DMS79 (cell line): ENCODE measurements around the gene AXDND1.
"Not testable (repeated sequence)": the region's sequence is repeated elsewhere in the genome, so short reads cannot be mapped to it uniquely, and the experiment has no call there.

Source experiments
- DNase-seq: peaks from one replicate; lab custom pipeline; 2025; lab: John Stamatoyannopoulos, UW

AXDND1 gene

DNA sequence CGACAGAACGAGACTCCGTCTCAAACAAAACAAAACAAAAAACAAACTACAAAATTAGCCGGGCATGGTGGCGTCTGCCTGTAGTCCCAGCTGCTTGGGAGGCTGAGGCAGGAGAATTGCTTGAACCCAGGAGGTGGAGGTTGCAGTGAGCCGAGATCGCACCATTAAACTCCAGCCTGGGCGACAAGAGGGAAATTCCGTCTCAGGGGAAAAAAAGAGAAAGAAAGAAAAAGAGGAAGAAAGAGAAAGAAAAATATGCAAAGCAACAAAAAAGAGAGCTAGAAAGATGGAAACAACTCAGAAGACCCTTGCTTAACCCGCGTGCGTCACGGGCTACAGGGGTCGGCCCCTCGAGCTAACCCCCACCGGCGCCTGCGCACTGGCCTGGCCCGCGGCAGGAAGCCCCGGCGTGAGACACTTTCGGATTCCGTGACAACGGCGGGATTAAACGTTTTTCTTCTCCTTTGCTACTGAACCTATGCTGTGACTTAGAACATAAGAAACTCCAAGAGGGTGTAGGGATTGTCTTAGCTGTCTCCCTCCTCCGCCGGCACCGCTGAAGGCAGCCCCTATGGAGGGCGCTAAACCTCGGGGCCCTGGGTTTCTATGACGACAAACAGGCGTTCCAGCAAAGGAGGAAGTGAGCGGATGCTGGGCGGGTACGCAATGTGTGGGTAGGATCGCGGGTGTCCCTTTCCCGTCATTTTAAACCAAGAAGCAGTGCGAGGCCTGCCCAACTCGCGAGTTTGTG is at the start of gene AXDND1:
TSS of gene AXDND1 (plus strand) at position 630 of the 751 bp plus-strand sequence. CDS start 539 bp downstream, outside the sequence.
- peak; percentile 57 for DNase-seq

GRCh38 chr1:179318491-179318890 is 47.3 kb upstream of the AXDND1 start:
- DNase-seq: no peak

GRCh38 chr1:179321533-179322216 is 44.1 kb upstream of the AXDND1 start:
- no peak for DNase-seq

- no peak for DNase-seq
Observed at GRCh38 chr1:179322557-179322956, 43.2 kb upstream of the AXDND1 start.

- DNase-seq: no peak
Observed at GRCh38 chr1:179323436-179323835, 42.3 kb upstream of the AXDND1 start.

DNA sequence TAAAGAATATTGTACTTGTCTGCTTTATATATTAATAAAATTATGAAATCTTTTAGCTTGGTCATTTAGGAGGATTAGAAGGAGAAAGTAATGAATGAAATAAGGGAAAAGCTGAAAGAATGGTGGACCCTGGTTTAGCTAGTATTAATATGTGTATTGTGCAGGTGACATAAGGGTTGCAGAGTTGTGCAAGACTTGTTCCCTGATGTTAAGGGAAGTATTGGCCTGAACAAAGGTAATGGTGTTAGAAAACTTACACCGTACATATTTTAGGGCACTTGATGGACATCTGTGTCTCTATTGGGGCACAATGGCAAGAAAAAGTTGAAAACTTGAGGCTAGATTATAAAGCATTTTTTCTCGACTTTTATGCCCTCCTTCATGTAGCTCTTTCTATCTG is 39.9 kb upstream of the AXDND1 start:
- DNase-seq: no peak

DNA sequence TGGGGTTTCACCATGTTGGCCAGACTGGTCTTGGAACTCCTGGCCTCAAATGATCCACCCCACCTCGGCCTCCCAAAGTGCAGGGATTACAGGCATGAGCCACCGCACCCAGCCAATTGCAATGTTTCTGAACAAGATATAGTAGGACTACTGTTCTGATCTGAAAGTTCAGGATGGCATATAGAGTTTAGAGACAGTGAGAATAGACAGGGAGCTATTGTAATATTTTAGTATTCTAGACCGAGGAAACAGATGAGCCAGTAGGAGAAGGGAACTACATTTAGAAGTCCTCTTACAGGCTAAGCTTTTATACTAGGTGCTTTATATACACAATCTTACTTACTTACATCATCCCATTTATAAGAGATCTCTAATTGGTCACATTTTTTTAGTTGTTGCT is 39.0 kb upstream of the AXDND1 start:
- DNase-seq: no peak

DNA sequence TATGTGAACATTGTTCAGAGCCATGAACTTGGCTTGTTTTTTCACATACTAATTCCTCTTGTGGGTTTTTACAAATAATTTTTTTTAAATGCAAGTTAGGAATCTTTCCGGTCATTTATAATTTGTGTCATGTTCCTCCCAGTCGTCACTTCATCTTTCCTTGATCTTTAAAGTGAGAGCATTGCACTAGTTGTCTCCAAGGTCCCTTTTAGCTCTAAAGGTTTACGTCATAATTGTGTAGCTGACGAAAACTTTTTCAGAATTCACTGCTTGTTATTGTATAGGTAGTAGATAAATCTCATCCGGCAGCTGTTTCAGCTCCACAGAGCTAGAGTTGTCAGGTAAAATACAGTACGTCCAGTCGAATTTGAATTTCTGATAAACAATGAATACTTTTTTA is 38.6 kb upstream of the AXDND1 start:
- DNase-seq: no peak

- DNase-seq: no peak
Observed at GRCh38 chr1:179327679-179328078, 38.1 kb upstream of the AXDND1 start.

GRCh38 chr1:179329862-179330261 is 35.9 kb upstream of the AXDND1 start:
- DNase-seq: no peak

GRCh38 chr1:179334440-179334839 is 31.3 kb upstream of the AXDND1 start:
- DNase-seq: no peak

GRCh38 chr1:179337288-179337687 is 28.5 kb upstream of the AXDND1 start:
- DNase-seq: no peak

DNA sequence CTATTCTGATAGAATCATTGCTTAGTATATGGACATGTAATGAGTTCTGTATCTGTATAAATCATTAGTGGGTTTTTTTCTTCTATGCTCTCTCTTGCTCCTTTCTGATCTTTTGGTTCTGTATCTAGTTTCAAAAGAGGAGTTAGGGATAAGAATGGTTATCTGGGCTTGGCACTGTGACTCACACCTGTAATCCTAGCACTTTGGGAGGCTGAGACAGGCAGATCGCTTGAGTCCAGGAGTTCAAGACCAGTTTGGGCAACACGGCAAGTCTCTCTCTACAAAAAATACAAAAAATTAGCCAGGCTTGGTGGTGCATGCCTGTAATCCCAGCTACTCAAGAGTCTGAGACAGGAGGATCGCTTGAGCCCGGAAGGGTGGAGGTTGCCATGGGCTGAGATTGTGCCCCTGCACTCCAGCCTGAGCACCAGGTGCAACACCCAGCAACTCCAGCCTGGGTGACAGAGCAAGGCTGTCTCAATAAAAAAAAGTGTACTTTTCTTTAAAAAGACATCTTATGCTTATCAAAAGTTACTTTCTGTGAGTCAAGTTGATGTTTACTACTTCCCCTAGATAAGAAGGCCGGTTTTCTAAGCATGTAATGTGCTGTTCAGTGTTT is 27.7 kb upstream of the AXDND1 start:
- DNase-seq: no peak

- DNase-seq: no peak
Observed at GRCh38 chr1:179340918-179341317, 24.9 kb upstream of the AXDND1 start.

DNA sequence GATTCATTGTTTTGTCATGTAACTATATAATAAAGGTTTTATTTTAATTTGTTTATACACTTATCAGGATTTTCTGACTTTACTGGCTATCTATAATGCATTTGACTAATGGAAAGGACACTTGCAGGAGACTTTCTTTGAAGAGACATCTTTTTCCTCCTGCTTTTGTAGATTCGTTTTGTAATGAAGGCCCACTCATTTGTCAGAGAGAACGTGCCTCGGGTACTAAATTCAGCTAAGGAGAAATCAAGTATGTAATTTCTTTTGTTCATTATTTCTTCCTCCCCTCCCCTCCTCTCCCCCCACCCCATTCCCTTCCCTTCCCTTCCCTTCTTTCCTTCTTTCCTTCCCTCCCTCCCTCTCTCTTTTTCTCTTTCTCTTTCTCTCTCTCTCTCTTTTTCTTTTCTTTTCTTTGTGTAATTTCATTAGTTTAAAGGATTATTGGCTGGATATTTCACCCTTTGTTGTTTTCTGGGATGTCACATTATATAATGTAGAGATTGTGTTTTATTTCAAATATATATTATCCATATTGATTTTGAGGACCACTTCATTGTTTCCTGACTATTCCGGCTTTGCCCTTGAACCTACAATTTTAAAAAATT is 23.7 kb upstream of the AXDND1 start:
- DNase-seq: no peak

- no peak for DNase-seq
Observed at GRCh38 chr1:179342740-179343404, 22.9 kb upstream of the AXDND1 start.

DNA sequence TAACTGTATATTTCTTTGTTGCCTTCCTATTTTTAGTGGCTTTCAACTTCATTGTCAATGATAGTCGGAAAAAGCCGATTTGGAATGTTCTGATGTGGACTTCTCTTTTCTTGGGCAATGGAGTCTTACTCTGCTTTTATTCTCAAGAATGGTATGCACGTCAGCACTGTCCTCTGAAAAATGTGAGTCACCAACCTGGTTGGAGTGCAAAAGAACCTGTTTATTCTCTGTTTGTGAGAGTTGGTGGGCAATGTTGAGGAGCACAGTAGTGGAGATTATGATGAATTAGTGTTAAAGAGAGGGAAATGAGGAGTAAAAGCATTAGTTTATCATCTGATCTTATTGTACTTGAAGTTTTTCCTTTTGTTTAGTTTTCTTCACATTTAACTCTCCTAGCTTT is 14.5 kb upstream of the AXDND1 start:
- DNase-seq: no peak

DNA sequence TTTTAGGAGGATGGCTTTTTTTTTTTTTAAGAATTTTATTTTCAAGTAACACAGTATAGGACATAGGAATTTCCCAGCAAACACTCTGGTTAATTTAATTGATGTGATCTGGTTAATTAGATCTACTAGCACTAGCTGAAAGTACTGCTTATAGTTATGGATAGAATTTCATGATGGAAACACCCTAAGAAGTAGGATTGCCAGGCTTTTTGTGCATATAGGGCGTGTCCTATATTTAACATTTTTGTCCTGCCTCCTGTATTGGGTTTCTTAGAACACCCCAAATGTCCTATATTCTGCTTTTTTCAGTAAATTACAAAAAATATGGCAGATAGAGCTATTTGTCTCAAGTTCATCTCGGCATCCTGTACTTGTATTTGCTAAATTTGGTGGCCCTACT is 13.5 kb upstream of the AXDND1 start:
- no peak for DNase-seq

DNA sequence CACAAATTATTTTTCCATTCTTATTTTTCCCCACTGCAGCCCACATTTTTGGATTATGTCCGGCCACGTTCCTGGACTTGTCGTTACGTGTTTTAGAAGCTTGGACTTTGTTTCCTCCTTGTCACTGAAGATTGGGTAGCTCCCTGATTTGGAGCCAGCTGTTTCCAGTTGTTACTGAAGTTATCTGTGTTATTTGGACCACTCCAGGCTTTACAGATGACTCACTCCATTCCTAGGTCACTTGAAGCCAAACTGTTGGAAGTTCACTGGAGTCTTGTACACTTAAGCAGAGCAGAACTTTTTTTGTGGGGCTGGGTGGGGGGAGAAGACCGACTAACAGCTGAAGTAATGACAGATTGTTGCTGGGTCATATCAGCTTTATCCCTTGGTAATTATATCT is 12.2 kb upstream of the AXDND1 start:
- DNase-seq: no peak

DNA sequence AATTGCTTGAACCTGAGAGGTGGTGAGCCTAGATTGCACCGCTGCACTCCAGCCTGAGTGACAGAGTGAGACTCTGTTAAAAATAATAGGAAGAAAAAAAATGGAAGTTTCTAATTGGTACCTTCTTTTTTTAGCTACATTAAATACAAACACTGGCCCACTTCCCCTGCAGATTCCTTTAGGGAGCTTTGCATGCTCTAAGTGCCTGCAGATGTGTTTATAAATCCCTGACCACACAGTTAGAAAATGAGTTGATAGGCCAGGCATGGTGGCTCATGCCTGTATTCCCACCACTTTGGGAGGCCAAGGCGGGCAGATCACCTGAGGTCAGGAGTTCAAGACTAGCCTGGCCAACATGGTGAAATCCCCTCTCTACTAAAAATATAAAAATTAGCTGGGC is 4.1 kb upstream of the AXDND1 start:
- DNase-seq: not testable (repeated sequence)

GRCh38 chr1:179366093-179366800 is 476 bp downstream of the AXDND1 start:
- no peak for DNase-seq
